GM19463 (cell line): ENCODE results near the gene DUSP3.

Experiments used
- ATAC-seq: cut with Tn5 transposase; IDR thresholded peaks from one replicate; pipeline ENCODE4 v1.9.1; 2021; ENCODE audit warnings: mild to moderate bottlenecking, moderate library complexity; ENCODE audit not compliant: unreplicated experiment

DUSP3 gene

DNA sequence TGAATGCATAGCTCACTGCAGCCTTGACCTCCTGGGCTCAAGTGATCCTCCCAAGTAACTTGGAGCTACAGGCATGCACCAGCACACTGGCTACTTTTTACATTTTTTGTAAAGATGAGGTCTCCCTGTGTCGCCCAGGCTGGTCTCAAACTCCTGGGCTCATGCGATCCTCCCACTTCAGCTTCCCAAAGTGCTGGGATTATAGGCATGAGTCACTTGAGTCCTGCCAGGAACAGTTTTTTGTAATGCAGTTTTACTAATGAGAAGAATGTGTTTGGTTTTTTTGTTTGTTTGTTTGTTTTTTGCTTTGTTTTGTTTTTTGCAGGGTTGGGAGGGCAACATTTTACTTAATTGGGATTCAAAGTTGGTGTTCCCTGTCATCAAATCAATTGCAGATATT lies 42.4 kb downstream of the DUSP3 start:
- ATAC-seq: no peak

DNA sequence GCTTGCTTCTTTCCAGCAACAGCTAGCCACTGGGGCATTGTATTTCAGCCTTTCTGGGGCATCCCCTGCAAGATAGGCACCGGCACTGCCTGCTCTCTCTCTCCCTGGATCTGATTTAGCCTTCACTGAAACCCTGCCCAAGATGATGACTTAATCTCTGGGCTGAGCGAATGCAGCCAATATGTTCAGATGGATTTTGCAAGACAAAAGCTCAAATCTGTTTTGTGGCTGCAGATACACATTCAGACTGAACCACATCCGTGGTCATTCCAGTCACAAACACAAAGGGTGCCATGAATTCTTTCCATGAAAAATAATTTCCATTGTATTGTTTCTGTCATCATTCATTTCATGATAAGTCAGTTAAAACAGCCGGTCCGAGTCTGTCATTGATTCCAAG lies 44.4 kb downstream of the DUSP3 start:
- ATAC-seq: no peak

DNA sequence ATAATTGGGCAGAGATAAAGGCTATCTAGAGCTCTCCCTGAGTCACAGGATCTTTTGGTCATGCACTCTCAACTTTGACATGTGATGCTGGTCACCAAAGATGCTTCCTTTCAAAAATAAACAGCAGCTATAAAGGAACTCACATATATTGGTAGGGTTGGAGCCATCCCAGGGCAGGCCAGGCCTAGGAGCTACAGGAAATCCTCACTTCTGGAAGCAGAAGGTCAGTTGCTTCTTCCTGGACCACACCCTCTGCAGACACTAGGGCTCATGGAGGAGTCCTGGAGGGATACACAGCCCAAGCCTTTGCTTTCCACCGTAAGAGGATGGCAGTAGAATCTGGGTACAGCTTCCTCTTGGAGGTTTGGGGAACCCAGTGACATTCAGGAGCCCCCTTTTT lies 44.8 kb downstream of the DUSP3 start:
- ATAC-seq: no peak

DNA sequence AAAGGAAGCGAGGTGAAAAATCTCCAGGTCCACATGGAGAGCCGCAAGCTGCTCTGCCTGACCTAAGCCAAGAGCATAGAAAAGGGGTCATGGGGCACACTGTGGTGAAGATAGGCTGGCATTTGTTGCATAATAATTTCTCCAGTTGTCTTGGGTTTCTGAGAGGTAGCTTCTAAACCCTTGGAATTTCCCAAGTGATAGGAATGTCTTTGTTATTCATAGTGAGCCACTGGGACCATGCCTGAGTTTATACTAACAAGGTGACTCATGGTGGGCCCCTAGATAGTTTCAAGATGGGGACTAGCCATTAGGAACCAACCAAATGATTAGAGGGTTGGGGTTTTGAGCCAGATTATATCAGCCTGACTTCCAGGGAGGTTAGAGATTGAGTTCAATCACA lies 45.8 kb downstream of the DUSP3 start:
- no peak for ATAC-seq

DNA sequence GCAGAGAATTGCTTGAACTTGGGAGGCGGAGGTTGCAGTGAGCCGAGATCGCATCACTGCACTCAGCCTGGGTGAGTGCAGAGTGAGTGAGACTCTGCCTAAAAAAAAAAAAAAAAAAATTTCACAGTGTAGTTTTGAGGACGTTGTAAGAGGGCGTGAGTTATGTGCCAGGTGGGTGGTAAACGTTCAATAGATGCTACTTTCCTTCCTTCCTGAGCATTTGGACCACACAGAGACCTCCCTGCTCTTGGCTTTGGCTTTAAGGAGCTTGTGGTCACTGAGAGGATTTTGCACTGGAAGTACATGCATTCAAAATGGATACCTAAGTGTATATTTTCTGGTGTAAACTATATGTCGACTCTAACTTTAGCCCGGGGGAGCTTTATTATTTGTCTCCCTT lies 50.7 kb downstream of the DUSP3 start:
- ATAC-seq: no peak

DNA sequence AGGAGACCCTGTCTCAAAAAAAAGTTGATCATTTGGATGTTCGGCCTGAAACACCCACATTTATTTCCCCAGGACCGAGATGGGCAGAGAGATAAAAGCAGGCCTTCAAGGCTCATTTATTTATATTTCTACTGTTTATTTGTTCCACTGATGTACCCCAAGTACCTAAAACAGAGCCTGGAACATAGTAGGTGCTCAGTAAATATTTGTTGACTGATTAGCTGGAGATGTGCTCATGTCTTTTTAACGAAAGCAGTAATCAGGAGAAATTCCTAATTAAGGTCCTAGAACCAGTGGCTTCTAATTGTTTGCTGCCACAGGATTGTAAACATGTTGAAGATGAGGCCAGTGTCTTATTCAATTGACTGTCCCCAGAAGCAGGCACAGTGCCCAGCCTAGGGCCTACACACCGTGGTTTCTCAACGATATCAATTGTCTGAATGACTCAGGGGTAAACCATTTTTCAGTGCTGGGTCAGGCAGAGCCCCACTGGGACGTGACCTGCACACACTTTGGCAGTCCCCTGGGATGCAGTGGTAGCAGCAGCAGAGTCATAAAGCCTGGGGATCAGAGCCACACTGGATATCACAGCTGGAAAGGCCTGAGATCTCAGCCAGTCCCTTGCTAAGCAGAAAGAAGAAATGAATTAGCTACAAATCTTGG lies 54.9 kb downstream of the DUSP3 start:
- no peak for ATAC-seq

DNA sequence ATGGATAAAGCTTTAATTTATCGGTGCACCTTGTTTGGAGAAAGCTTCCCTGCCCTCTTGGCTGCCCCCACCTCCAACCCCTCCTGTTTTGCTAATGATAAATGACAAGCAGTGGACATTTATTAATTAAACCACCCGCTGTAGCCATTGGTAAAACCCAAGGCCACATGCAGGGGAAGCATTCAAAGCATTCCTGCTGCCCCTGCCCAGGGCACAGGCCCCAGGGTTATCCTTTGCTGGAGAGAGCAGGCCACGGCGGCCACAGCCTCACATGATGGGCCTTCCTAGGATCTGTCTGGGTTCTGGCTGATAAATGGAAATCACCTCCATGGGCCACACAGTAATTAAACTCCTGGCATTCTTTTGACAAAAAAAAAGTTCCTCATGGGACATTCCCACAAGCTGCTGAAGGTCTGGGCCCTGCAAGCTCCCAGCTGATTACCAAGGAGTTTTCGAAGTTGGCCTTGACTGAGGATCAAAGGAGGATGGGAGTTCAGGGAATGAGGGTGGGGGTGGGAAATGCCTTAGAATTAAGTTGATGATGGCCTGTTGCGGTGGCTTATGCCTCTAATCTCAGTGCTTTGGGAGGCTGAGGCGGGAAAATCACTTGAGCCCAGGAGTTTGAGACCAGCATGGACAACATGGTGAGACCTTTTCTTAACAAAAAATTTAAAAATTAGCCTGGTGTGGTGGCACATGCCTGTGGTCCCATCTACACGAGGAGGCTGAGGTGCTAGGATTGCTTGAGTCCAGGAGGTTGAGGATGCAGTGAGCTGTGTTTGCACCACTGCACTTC lies 55.7 kb downstream of the DUSP3 start:
- no peak for ATAC-seq

DNA sequence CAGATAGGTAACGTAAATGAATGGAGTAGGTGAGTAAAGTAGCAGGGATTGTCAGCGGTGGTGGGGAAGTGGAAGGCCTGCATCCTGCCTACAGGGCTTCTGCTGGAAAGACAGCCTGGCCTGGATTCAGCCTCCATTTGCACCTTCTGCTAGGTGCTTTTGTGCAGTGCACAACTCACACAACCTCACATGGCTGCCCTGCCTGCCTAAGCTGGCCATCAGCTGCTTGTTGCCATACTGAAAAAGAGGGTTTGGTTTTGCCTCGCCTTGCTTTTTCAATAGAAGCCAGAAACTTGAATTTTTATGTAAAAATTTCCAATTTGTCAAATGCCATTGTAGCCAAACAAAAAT lies 56.5 kb downstream of the DUSP3 start:
- ATAC-seq: no peak

DNA sequence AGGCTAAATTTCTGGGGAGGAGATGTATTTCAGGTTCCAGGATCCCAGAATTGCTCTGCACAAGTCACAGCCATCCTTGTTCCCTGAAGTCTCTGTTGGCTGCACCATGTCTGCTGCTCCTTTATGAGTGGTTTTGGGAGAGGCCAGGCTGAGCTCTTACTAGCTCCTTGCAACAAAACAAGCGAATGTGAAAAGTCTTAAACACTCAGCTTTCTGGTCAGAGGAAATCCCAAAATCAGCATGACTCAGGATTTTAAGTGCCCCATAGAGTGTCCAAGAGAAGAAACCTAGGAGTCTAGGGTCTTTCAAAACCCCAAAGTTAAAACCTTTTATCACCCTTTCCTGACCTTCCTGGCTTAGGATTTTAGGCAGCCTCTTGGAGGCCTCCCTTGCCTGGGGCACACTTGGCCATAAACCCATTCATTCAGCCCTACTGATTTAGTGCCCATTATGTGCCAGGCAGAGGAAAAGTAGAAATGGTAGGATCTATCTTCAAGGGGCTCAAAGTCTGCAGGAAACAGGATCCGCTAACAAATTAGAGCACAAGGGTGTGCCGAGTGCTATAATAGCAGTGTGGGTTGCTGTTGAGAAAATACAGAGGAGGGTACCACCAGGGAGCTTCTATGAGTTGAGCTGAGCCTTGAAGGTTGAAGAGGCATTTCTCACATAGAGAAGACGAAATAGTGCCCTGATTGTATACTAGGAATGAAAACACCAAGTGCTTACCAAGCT lies 57.1 kb downstream of the DUSP3 start:
- no peak for ATAC-seq

DNA sequence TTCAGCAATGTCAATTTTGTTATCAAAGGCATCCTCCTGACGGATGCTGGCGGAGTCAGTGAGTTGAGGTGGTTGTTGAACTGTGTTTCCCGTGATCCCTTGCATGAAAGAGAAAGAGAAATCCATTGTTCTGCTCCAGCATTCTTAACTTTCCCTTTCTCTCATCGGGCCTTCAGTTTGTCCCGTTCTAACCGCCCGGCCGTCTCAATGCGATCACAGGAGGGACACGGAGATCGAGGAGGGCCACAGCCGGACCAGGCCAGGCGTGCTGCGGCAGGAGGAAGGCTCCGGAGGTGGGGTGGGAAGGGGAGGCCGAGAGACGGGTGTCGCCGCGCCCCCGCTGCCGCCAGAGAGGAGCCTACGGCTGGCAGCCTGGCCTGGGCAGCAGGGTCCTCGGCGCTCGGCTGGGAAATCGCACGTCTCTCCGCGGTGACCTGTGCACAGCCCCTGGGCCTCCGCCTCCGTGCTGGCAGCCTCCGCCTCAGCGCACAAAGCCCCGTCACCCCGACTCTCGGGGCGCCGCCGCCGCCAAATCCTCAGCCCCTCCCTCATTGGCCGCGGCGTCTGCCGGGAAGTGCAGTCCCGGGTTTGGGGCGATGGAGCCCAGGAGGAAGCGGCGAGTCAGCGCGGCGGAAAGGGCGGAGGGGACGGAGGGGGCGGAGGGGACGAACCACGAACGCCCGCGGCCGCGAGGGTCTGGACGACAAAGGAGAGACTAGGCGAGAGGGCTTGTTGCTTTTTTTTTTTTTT lies 58.3 kb downstream of the DUSP3 start:
- ATAC-seq: peak; percentile 71

DNA sequence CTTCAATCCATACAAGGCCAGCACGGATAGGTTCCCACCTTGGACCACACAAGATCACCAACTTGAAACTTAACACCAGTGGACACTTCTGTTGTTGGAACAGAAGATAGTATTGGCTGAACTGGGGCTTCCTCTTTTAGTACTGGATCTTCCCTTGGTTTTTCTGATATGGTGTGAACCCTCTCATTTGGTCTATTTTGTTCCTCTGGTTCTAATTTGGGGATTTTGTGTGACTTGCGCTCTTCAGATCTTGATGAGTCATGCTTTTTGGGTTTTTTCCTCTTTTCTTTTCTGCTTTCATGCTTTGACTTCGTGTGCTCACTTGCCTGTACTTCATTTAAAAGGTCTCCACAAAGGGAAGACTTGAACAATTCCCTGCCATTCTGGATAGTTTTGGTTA lies 59.2 kb downstream of the DUSP3 start:
- no peak for ATAC-seq

DNA sequence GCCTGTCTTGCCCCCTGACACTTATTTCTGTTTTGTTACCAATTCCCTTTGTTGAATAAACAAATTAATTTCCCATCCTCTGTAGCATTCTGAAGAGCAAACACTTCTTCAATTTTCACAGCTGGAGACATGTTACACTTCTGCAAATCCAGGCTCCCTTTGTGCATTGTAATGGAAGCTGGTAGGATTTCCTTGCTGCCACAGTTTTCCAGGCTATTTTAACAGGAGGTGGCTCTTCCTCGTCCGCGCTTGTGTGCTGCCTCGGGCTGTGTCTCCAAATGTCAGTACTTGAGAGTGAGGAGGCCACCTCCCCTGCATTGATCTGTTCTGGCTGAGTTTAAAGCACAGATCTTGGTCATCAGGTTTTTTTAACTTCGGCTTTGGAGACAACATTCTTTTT lies 60.2 kb downstream of the DUSP3 start:
- ATAC-seq: no peak

DNA sequence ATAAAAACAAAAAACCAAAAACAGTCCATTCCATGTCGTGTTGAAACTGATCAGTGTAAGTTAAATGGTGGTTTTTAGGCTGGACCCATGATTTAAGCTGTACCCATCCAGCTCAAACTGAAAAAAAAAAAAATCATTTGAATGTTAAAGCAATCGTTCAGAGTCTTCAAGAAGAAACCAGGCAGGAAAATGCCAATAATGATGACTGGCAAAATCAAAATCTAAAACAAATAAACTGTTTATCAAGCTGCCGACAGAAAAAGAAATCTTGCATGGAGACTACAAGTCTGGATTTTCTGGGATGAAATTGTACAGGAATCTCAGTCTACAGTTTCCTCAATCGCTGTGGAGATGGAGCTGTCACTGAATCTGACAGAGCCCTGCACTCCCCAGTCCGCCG lies 60.9 kb downstream of the DUSP3 start:
- ATAC-seq: no peak
